Prostate gland (tissue), 2 donors: ENCODE measurements around the gene NCOA1. TPM values are rescaled to one million over a fixed set of nuclear protein-coding genes. Genes with fewer than 3 reads are reported as not detected.

Source experiments
- DNase-seq: peaks from one replicate; pipeline ENCODE4 v3.0.0-alpha.2; 2019; ENCODE audit warnings: low spot score
- H3K27ac ChIP-seq, 2 donors: fragments of 200-600 bp; sonication (generic); 2 replicates each; pipeline ENCODE4 v1.5.1; 2017 to 2019
- H3K27me3 ChIP-seq: fragments of 200-600 bp; sonication (generic); replicated peaks from 2 replicates; pipeline ENCODE4 v1.5.1; 2019; ENCODE audit not compliant: insufficient read depth
- H3K36me3 ChIP-seq, 2 donors: fragments of 200-600 bp; sonication (generic); 1 replicate in 1 of 2; 2 replicates in 1 of 2; pipeline versions ENCODE4 v1.5.1 to v1.8.1; 2017 to 2019
- H3K4me1 ChIP-seq: fragments of 200-600 bp; sonication (generic); replicated peaks from 2 replicates; pipeline ENCODE4 v1.5.1; 2019
- H3K4me3 ChIP-seq, 2 donors: fragments of 200-600 bp; sonication (generic); 2 replicates each; pipeline ENCODE4 v1.5.1; 2017 to 2019
- H3K9me3 ChIP-seq: fragments of 200-600 bp; sonication (generic); 2 replicates; pipeline ENCODE4 v1.5.1; 2017
- POLR2A ChIP-seq: fragments of 450-650 bp; IDR thresholded peaks from one replicate; pipeline ENCODE4 v1.6.1; 2016; ENCODE audit warnings: antibody characterized with exemption, mild to moderate bottlenecking
- POLR2AphosphoS5 ChIP-seq: sonication (generic); formaldehyde crosslinking; IDR thresholded peaks from one replicate; pipeline ENCODE4 v1.6.1; 2017; ENCODE audit warnings: antibody characterized with exemption
- WGBS: methylation state at CpG from one replicate; pipeline ENCODE4 v1.1.5; 2018; 5-methylcytosine and 5-hydroxymethylcytosine counted together
- intact Hi-C: fragments of 100-400 bp; cut with DNase I; formaldehyde crosslinking; loops from one replicate; pipeline ENCODE4 v1.14.2; 2022
- total RNA-seq, 2 donors: library from RNA; depleted of rRNA; stranded (reverse); fragments of >200 nt; gene quantifications; one replicate each; pipeline ENCODE4 v1.1.0, GENCODE V29; 2016
- TF ChIP-seq, protein P1 (sequence below), 4 experiments: fragments of 200-600 bp in 2 of 4; fragments of 450-650 bp in 2 of 4; sonication (generic) in 2 of 4; IDR thresholded peaks; 1 replicate in 3 of 4; 2 replicates in 1 of 4; pipeline ENCODE4 v1.5.1; 2016 to 2019; ENCODE audit warnings: antibody characterized with exemption in 4 of 4, mild to moderate bottlenecking in 2 of 4, moderate library complexity in 2 of 4

NCOA1 gene
- total RNA-seq, 2 donors from 2014 or later, result 24.9 to 72.4 TPM

- Histone ChIP-seq H3K27ac (no peak overlapping the region), H3K4me1 (no peaks in the 10 kb centered on the region), H3K27me3 (no peaks in the 10 kb centered on the region), H3K9me3 (no peaks in the 10 kb centered on the region), H3K36me3 (no peaks in the 10 kb centered on the region), H3K4me3 (no peak overlapping the region)
- TF ChIP-seq, protein P1, sequence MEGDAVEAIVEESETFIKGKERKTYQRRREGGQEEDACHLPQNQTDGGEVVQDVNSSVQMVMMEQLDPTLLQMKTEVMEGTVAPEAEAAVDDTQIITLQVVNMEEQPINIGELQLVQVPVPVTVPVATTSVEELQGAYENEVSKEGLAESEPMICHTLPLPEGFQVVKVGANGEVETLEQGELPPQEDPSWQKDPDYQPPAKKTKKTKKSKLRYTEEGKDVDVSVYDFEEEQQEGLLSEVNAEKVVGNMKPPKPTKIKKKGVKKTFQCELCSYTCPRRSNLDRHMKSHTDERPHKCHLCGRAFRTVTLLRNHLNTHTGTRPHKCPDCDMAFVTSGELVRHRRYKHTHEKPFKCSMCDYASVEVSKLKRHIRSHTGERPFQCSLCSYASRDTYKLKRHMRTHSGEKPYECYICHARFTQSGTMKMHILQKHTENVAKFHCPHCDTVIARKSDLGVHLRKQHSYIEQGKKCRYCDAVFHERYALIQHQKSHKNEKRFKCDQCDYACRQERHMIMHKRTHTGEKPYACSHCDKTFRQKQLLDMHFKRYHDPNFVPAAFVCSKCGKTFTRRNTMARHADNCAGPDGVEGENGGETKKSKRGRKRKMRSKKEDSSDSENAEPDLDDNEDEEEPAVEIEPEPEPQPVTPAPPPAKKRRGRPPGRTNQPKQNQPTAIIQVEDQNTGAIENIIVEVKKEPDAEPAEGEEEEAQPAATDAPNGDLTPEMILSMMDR (IDR thresholded peaks at IDR 0.05), result no peak
- TF ChIP-seq POLR2AphosphoS5 (no peak), POLR2A (no peak)
- intact Hi-C loops, result no loop called here
- DNase-seq, result no peak
- WGBS, result 87% methylated on average over 1 of the region's 1 CpG
Observed at GRCh38 chr2:24712296-24712695, 221.2 kb downstream of the NCOA1 start.

DNA sequence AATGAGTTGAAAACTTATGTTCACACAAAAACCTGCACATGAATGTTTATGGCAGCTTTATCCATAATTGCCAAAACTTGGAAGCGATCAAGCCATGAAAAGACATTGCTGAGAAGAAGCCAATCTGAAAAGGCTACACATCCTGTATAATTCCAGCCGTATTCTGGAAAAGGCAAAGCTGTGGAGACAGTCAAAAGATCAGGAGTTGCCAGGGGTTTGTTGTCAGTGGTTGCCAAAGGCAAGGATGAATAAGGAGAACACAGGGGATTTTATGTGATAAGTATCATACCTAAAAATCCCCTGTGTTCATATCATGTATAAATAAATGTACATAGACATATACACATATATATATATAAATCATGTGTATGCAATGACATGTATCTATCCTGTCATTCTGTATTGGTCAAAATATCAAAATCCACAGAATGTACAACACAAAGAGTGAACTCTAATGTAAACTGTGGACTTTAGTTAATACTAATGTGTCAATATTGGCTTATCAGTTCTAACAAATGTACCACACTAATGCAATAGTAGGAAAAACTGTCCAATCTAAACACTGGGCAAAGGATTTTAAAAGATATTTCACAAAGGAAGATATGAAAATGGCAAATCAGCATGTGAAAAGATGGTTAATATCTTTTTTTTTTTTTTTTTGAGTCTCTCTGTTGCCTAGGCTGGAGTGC is 226.4 kb downstream of the NCOA1 start:
- Histone ChIP-seq H3K9me3 (no peaks in the 10 kb centered on the region), H3K27me3 (no peaks in the 10 kb centered on the region), H3K27ac (no peak overlapping the region), H3K36me3 (no peaks in the 10 kb centered on the region), H3K4me3 (no peak overlapping the region), H3K4me1 (no peaks in the 10 kb centered on the region)
- TF ChIP-seq POLR2AphosphoS5 (no peak), POLR2A (no peak)
- TF ChIP-seq, protein P1 (IDR thresholded peaks at IDR 0.05), result no peak
- 95% methylated on average over 2 of the region's 2 CpGs for WGBS
- DNase-seq, result no peak
- intact Hi-C loops, result no loop called here

- Histone ChIP-seq H3K4me3 (no peak overlapping the region), H3K4me1 (no peaks in the 10 kb centered on the region), H3K27ac (no peak overlapping the region), H3K9me3 (no peaks in the 10 kb centered on the region), H3K27me3 (no peaks in the 10 kb centered on the region), H3K36me3 (no peaks in the 10 kb centered on the region)
- TF ChIP-seq POLR2A, result no peak
- TF ChIP-seq, protein P1 (IDR thresholded peaks at IDR 0.05), result no peak
- no peak for TF ChIP-seq POLR2AphosphoS5
- 81% methylated on average over 3 of the region's 3 CpGs for WGBS
- intact Hi-C loops, result no loop called here
- DNase-seq, result no peak
Observed at GRCh38 chr2:24720310-24720709, 229.3 kb downstream of the NCOA1 start.

DNA sequence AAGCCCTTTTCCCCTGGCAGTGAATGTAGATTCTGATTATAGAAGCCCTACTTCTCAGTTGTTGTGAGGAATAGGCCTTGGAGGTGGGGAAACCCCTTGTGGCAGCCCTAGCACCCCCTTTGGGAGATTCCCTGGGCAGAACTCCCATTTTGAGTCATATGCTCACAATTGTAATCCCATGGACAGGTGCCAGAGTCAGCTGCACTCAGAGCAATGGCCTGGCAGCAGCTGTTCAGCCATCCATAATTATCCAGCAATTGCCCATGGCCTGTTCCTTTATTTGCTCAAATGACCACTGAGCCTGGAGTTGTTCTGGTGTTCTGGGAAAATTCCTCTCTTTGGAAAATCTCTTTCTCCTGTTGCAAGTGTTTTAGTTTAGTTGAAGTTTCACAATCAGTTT is 230.4 kb downstream of the NCOA1 start:
- Histone ChIP-seq H3K9me3 (no peaks in the 10 kb centered on the region), H3K27ac (no peak overlapping the region), H3K4me1 (no peaks in the 10 kb centered on the region), H3K4me3 (no peak overlapping the region), H3K36me3 (no peaks in the 10 kb centered on the region), H3K27me3 (no peaks in the 10 kb centered on the region)
- intact Hi-C loops, result no loop called here
- DNase-seq, result peak; percentile 15
- TF ChIP-seq, protein P1 (IDR thresholded peaks at IDR 0.05), result no peak
- TF ChIP-seq POLR2A, result no peak
- peak; percentile 22 for TF ChIP-seq POLR2AphosphoS5

DNA sequence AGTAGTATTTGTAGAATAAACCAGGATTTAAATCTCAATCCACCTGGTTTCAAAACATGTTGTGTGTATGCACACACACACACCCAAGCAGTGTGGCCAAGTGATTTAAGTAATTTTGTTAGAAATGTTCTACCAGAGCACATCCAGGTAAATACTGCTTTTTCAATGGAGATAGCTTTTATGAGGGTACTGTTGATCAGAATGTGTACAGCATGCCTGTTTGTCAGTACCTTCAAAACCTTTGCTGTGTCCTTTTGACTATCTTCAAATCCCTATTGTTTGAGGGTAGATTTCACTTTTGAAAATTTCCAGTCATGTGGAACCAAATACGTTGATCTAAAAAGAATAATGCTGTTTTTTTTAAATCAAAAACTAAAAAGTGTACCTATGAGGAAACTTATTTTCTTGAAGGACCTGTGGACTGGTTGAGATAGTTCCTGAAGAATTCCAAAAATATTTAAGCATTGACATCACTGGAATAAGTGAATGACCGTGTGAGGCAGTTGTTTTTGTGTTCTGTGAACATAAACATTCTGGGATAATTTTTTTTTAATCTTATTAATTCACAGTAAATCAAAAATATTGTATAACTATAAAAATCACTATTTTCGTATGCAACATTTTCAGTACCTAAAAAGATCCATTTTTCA is 231.2 kb downstream of the NCOA1 start:
- intact Hi-C loops, result no loop called here
- Histone ChIP-seq H3K4me1 (no peaks in the 10 kb centered on the region), H3K36me3 (no peaks in the 10 kb centered on the region), H3K9me3 (no peaks in the 10 kb centered on the region), H3K27ac (no peak overlapping the region), H3K4me3 (no peak overlapping the region), H3K27me3 (no peaks in the 10 kb centered on the region)
- WGBS, result 80% methylated on average over 3 of the region's 3 CpGs
- no peak for DNase-seq
- TF ChIP-seq POLR2AphosphoS5 (no peak), POLR2A (no peak)
- TF ChIP-seq, protein P1 (IDR thresholded peaks at IDR 0.05), result no peak
